A549 treated with Mapracorat at 1 μM for 4 hours (cell line): Measurements from ENCODE around the gene INTS4. TPM values are rescaled to one million over a fixed set of nuclear protein-coding genes. Genes with fewer than 3 reads are reported as not detected.

ENCODE experiments used
- total RNA-seq: library from RNA; stranded (reverse); fragments of 200-300 nt; extraction: Qiagen RNA extraction; gene quantifications from 5 replicates; pipeline ENCODE4 v1.2.3, GENCODE V29; 2022

The INTS4 gene, protein sequence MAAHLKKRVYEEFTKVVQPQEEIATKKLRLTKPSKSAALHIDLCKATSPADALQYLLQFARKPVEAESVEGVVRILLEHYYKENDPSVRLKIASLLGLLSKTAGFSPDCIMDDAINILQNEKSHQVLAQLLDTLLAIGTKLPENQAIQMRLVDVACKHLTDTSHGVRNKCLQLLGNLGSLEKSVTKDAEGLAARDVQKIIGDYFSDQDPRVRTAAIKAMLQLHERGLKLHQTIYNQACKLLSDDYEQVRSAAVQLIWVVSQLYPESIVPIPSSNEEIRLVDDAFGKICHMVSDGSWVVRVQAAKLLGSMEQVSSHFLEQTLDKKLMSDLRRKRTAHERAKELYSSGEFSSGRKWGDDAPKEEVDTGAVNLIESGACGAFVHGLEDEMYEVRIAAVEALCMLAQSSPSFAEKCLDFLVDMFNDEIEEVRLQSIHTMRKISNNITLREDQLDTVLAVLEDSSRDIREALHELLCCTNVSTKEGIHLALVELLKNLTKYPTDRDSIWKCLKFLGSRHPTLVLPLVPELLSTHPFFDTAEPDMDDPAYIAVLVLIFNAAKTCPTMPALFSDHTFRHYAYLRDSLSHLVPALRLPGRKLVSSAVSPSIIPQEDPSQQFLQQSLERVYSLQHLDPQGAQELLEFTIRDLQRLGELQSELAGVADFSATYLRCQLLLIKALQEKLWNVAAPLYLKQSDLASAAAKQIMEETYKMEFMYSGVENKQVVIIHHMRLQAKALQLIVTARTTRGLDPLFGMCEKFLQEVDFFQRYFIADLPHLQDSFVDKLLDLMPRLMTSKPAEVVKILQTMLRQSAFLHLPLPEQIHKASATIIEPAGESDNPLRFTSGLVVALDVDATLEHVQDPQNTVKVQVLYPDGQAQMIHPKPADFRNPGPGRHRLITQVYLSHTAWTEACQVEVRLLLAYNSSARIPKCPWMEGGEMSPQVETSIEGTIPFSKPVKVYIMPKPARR
- total RNA-seq, result 15.0 to 21.8 TPM (median 19.2 TPM) in 5 replicates

DNA sequence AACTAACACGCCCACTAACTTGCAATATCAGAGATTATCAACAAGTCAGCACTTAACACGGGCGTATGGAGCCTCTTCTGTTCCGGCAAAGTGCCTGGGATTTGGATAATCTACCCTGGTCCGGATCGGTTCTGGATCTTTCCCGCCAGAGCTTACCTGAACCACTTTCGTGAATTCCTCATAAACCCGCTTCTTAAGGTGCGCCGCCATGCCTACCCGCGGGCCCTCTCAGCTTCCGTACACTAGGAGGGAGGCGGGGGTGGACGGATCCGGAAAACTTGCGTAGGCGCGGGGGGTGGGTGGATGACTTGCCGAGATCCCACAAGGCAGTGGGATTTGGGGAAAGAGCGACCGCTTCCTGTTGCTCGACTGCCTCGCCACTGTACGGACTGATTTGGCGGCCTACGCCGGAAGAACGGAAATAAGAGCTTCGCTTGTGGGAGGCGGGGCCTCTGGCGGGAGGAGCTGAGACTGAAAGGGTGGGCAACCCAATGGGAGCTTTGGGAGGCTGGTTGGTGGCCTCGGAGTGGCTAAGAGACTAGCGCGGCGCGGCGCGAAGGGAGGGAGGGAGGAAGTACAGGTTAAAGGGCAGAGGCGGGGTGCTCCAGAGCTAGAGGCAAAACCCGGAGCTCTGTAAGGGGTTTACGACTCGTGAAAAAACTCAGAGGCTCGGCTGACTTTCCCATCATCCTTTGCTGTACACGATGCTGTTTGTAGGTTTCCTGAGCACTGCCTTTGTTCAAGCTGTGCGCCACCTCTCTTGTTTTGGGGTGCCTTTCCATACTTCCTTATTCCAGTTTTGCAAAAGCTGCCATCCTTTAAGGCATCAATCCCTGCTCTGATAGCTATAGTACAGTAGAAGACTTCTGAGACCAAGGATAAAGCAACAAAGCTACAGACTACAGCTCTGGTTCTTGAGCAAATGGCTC lies at the start of gene INTS4:
Gene INTS4, minus strand, starts transcription at position 235 of the 929 bp plus-strand sequence. Its CDS starts 25 bp downstream, at position 210.

GRCh38 chr11:78022397-78023396 lies 28.2 kb upstream of the INTS4 start, which contains the start of gene KCTD14:
Gene KCTD14, minus strand, starts transcription at chr11:78023276. Its CDS starts 27 bp downstream, at chr11:78023249.

Other genes with a start within 250 kb of the INTS4 start
- gene RSF1, start 173.9 kb downstream of the INTS4 start, total RNA-seq, result 12.4 to 19.7 TPM (median 16.9 TPM) in 5 replicates
- 23.6 to 40.2 TPM (median 26.1 TPM) in 5 replicates for gene AAMDC, start 173.5 kb downstream of the INTS4 start, total RNA-seq
- gene KCTD14, start 28.6 kb upstream of the INTS4 start, total RNA-seq, result 1.4 to 2.1 TPM (median 1.6 TPM) in 5 replicates
- gene THRSP, start 69.2 kb upstream of the INTS4 start, total RNA-seq, result not detected in 5 replicates
- 244 to 268 TPM (median 248 TPM) in 5 replicates for gene NDUFC2, start 85.2 kb upstream of the INTS4 start, total RNA-seq
- gene ALG8, start 145.0 kb upstream of the INTS4 start, total RNA-seq, result 54.0 to 65.6 TPM (median 63.0 TPM) in 5 replicates
- gene KCTD21, start 194.0 kb upstream of the INTS4 start, total RNA-seq, result 7.2 to 8.8 TPM (median 7.7 TPM) in 5 replicates
- 6.7 to 9.2 TPM (median 8.3 TPM) in 5 replicates for gene USP35, start 194.3 kb upstream of the INTS4 start, total RNA-seq